ENCODE results near the gene OGDH.
"Not testable (repeated sequence)": the region's sequence is repeated elsewhere in the genome, so short reads cannot be mapped to it uniquely, and the experiment has no call there.

Gene OGDH

DNA sequence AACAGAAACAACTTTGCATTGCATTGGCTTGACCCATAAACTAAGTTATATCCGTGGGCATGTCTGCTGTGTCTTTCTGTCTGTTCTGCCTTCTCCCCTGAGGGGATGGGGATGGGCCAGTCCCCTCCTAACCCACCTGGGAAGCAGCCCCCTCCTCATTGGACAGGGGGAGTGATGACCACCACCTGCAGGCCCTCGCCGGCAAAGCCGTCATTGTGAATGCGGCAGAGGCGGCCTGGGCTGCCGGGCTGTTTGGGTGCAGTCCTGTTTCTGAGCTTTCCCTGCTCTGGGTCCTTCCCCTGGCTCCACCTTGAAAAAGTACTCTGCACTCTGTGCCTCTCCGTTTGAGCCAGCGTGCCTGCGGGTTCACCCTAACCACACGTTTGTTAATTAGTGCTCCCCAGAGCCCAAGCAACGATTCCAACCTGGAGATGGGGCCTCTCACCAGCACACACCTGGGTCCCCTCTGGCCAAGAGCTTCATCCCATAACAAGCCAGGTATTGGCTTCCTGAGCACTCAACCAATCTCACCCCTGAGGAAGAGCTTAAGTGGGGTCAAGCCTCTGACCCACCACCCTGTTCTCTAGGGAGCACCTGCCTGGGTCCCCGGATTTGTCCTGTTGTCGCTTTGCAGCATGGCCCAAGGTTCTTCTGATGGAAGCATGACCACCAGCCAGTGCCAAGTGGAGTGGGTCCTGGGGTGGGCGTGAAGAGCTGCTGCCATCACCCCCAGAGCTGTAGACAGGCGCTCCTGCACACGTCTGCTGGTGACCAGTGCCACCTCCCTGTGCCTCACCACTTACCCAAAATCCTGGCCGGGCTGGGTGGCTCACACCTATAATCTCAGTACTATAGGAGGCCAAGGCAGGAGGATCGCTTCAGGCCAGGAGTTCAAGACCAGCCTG, 102.8 kb downstream of the OGDH start:
- no peak for DNase-seq

DNA sequence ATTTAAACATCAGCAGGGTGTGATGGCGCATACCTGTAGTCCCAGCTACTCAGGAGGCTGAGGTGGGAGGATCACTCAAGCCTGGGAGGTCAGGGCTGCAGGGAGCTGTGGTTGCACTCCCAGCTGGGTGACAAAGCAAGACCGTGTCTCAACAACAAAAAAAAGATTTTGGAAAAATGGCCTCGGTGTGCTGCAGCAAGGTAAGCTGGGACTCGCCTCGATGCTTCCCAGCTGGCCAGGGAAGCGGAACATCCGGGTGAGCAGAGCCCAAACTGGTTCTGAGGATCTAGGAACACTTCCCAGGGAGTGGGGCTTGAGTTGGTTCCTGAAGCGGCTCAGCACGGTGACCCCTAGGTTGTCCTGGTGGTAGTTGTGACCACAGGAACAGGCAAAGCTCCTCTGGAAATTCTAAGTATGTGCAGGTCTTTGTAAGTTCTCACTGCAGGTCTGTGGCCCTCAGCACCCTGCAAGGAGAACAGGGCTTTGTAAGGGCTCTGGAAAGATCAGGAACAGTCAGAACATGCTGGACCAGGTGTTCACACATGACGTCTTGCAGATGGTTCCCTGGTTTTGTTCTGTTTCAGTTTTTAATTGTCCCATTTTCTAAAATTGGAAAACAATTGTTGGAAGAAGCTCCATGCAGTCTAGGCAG, 103.6 kb downstream of the OGDH start:
- no peak for DNase-seq

GRCh38 chr7:44711528-44711927, 105.1 kb downstream of the OGDH start:
- no peak for DNase-seq

DNA sequence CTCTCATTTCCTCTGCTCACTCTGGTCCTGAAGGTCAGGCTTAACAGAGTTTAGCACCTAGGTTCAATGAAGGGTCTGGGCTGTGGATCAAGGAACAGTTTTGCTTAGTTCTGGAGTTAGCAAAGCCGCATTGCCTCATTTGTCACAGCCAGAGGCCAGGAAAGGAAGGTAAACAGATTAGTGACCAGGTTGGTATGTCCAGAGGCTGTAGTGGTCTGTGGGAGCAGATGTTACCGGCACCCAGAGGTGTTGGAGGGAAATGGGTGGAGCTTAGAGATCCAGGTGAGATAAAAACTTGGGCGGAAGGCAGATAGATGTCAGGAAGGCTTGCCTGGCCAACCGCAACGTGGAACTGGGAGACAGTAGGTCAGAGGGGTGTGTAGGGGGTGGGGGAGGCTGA, 105.6 kb downstream of the OGDH start:
- no peak for DNase-seq

DNA sequence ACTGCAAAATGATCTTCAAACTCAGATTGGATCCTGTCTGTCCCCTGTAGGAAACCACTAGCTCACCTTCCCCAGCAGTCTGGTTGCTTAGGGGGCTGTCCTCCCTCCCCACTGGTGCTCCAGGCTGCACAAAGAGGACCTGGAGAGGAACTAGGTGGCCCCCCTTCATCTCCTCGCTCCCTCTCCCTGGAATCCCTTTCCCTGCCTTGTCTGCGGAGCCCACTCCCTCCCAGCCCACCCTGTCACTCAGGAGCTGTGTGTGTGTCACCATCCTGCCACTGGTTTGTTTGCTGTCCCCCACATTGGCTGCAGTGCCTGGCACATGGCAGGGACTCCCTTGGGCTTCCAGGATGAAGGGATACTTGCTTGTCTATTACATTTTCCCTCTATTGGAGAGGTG, 106.7 kb downstream of the OGDH start:
- no peak for DNase-seq

DNA sequence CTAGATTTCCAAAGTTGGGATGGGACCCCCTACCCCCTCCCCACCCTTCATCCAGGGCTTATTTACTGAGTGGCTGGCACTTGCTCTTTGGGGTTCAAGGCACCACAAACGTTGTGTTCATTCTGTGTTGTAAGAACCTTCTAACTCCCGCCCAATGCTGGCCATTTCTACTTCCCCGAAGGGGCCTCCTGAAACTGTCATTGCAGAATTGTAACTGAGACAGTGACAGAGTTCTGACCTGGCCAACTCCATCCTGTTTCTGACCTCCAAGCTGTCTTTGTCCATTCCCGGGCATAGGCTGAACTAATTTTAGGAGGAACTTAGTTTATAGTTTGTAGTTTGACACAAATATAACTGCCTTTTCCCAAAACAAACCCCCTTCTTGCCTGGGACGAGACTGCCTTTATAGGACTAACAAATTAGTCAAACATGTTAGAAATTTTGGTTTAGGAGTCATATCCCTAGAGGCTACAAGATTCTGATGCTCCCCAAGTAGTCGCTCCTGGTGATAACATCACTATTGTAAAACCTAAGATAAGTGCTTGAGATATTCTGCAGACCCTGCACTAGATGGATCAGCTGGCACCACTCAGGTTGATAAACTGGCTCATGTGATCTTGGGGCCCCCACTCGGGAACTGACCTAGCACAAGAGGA, 107.4 kb downstream of the OGDH start:
- DNase-seq, result no peak

- DNase-seq, result no peak
Observed at GRCh38 chr7:44716205-44716604, 109.8 kb downstream of the OGDH start.

- no peak for DNase-seq
Observed at GRCh38 chr7:44720301-44720700, 113.9 kb downstream of the OGDH start.

GRCh38 chr7:44724276-44724675, 117.8 kb downstream of the OGDH start:
- DNase-seq, result no peak

GRCh38 chr7:44726250-44726649, 119.8 kb downstream of the OGDH start:
- DNase-seq, result not testable (repeated sequence)

- no peak for DNase-seq
Observed at GRCh38 chr7:44727158-44727936, 120.9 kb downstream of the OGDH start.

DNA sequence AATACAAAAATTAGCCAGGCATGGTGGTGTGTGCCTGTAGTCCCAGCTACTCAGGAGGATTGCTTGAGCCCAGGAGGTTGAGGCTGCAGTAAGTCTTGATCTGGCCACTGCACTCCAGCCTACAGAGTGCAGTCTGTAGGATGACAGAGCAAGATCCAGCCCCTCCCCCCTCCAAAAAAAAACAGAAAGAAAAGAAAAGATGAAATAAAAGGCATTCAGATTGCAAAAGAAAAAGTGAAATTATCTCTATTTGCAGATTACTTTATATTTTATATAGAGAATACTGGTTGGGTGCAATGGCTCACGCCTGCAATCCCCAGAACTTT, 121.5 kb downstream of the OGDH start:
- no peak for DNase-seq

DNA sequence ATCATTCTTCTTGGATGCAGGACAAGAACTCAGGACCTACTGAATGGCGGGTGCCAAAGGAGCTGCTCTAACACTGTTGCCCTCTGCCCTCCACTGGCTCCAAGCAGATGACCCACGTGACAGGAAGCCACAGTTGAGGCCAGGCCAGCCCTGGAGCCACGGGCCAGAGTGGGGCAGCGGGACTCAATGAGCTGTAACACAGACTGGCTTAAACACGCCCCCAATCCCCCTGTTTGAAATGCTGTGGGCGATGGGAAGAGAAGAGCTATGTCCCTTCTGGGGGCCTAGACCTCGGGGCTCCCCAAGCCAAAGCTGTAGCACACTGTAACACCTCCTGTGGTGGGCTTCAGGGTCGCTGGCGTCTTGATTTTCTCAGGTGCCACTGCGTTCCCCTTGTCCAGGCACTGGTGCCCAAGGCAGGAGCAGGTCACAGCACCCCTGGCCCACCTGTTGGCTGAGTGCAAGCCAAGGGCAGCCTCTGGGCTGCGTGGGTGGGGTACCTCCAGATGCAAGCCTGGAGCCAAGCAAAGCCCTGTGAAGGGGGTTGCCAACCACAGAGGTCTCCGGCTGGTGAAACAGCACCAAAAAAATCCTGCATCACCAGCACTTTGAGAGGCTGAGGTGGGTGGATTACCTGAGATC, 123.6 kb downstream of the OGDH start:
- no peak for DNase-seq

DNA sequence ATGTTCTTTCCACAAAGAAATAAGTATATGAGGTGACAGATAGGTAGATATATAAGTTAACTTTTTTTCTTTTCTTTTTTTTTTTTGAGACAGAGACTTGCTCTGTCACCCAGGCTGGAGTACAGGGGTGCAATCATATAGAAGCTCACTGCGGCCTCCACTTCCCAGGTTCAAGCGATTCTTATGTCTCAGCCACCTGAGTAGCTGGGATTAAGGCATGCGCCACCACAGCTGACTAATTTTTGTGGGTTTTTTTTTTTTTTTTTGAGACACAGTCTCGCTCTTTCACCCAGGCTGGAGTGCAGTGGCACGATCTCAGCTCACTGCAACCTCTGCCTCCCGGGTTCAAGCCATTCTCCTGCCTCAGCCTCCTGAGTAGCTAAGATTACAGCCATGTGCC, 126.5 kb downstream of the OGDH start:
- DNase-seq, result not testable (repeated sequence)

DNA sequence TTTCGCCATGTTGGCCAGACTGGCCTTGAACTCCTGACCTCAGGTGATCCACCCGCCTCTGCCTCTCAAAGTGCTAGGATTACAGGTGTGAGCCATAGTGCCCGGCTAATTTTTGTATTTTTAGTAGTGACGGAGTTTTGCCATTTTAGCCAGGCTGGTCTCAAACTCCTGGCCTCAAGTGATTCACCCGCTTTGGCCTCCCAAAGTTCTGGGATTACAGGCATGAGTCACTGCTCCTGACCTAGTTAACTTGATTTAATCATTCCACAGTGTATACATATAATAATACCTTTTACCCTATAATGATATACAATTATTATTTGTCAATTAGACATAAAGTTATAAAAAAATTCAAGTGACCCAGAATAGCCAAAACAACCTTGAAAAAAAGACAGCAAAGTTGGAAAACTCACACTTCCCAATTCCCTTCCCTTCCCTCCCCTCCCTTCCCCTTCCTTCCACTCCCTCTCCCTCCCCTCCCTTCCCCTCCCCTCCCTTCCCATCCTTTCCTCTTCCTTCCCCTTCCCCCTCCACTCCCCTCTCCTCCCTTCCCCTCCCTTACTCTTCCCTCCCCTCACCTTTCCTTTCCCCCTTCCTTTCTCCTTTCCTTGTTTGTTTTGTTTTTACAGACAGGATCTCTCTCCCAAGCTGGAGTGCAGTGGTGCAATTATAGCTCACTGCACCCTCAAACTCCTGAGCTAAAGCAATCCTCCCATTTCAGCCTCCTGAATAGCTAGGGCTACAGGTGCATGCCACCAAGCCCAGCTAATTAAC, 127.5 kb downstream of the OGDH start:
- DNase-seq, result no peak

GRCh38 chr7:44735403-44736165, 129.2 kb downstream of the OGDH start:
- peak; percentile 49 to 52 for DNase-seq

DNA sequence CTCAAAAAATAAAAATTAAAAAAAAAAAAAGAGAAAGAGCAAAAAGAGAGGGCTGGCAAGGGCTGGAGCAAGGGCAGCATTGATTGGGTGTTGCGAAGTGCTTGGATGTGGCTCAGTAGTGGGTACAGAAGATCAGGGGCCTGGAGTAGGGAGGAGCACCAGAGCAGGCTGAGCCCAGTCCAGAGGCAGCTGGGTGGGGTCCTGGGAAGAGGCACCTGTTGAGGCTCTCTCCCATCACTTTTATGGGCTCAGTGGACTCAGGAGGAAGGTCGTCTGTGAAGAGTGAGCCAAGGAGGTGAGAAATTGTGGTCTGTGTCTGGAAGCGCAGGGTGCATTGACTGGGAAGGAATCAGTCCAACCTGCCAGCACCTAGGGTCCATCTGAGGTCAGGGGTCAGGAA, 130.5 kb downstream of the OGDH start:
- DNase-seq, result no peak

DNA sequence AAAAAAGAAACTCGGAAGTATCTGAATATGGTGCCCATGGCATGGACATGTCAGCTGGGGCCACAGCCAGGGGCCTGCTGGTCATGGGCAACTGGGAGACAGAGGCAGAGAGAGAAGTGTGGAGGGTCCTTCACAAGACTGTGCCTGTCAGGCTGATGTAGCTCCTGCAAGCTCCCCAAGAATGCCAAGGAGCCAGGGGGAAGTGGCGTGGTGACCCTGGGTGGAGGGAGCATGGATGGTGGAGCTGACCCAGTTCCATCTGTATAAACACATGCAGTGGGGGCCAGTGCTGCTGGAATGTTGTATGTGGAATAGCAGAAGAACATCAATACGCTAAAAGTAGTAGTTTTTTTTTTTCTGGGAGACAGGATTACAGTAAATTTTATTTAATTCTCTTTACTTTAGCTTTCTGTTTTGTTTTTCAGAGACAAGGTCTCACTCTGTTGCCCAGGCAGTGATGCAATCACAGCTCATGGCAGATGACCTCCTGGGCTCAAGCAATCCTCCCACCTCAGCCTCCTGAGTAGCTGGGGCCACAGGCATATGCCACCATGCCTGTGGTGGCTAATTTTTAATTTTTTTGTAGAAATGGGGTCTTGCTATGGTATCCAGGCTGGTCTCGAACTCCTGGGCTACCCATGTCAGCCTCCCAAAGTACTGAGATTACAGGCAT, 131.8 kb downstream of the OGDH start:
- no peak for DNase-seq

DNA sequence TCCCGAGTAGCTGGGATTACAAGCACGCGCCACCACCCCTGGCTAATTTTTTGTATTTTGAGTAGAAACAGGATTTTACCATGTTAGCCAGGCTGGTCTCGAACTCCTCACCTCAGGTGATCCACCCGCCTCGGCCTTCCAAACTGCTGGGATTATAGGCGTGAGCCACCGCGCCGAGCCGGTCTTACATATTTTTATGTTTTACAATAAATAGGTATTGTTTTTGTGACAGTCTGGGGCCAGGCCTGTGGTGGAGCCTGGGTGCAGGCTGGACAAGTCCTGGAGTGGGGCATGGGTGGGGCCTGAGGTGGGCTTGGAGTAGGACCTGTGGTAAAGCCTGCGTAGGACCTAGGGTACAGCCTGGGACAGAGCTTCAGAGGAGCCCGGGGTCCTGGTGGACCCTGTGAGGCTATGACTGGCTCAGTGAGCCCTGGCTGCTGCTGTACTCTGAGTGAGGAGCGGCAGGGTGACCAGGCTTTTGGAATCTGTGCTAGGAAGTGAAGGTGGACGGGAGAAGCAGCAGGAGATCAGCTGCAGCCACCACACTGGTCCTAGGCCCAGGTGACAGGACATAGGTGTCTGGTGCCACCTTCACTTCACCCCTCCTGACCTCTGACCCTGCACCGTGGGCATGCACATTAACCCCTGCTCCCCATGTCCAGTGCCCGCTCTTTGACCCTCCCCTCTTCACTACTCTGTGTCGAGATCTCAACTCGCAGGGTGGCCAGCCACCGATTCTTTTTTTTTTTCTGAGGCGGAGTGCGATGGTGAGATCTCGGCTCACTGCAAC, 132.6 kb downstream of the OGDH start:
- DNase-seq, result no peak

DNA sequence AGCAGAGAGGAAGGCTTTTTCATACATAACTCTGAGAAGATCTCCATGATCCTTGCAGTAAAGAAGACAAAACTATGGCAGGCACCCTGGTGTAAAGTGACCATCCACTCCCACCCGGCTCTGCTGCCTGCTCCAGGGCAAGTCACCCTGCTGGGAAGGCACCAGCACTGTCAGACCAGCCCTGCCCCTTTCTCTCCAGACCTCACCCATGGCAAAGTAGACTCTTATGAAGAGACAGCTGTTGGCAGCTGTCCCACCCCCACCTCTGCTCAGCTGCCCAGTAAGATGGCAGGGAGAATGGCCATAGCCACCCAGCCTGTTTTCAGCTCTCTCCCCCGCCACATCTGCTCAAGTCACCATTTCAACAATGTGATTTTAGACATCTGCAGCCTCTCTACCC, 133.6 kb downstream of the OGDH start:
- no peak for DNase-seq
